ENCODE measurements around the gene NELFB.
"Not testable (repeated sequence)": the region's sequence is repeated elsewhere in the genome, so short reads cannot be mapped to it uniquely, and the experiment has no call there.

Gene NELFB

DNA sequence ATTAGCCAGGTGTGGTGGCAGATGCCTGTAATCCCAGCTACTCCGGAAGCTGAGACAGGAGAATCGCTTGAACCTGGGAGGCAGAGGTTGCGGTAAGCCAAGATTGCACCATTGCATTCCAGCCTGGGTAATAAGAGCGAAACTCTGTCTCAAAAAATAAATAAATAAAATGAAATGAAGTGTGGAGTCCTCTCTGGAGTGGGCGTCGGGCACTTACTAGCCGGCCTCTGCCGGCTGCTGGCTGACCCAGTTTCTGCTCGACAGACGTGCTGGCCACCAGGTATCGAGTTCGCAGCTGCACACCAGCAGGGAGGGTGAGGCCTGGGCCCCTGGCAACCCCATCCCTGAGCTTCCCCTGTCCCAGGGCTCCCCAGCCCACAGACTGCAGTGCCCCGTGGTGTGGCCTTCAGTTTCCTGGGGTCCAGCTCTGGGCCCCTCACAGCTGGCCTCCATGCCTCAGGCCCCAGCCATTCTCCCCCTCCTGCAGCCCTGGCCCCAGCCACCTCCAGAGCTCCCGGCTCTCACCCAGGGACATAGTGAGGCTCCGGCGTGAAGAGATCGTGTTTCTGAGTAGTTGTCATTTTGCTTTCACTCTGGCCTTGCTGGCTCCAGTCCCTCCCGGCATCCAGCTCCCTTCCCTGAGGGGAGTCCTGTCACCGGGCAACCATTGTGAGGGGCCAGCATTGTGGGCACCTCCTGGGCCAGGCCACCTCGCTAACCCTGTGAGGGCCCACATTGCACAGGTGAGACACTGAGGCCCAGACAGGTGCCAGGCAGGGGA, 7.8 kb upstream of the NELFB start:
- DNase-seq (ENCODE audit: low read depth in 1 of 2, low spot score in 1 of 2): no peak

DNA sequence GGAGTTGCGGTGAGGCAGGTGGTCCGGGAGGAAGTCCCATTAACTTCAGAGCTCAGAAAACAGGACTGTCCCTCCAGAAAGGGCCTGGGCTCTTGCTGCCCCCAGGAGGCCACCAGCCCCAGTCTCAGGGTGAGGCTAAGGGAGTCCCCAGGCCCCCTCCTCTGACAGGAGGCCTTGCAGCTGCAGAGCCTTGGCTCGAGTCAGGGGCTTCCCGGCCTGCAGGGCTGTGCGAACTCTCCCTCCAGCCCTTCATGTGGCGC, 7.3 kb upstream of the NELFB start:
- DNase-seq (ENCODE audit: low read depth in 1 of 2, low spot score in 1 of 2): no peak

DNA sequence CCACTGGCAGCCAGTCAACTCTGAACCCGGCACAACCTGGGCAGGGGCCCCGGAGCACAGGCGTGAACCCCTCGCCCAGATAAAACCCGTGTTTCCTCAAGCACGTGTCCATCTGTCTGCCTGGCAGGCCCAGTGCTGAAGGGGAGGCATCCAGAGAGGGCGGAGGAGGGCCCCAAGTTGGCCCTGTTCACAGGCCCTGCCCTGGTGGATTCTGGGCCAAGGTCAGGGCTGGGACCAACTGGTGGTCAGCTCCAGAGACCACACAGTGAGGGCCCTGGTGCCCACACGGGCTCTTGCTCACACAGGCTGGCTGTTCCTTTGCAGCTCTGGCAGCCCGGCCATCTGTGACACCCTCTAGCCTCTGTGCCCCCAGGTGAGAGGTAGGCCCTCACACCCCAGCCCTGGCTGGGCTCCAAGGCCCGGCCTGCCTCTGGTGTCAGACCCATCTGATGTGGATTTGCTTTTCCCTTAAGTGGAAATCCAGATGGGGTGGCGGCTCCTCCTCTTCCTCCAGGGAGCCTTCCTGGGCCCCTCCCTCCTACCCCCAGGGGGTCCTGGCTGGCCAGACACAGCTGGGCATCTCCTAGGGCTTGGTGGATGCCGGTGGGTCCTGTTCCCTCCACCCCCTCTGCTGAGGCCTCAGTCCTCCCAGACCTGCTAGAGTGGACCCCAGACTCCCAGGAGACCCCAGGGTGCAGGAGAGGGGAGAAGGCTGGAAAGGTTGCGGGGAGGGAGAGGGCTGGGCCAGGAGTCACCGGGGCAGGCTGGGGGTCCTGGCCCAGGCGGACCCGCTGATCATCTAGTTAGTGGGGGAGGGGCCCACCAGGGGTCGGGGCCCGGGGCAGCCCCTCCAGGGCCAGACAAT, 4.6 kb upstream of the NELFB start:
- no peak for DNase-seq (ENCODE audit: low read depth in 1 of 2, low spot score in 1 of 2)

DNA sequence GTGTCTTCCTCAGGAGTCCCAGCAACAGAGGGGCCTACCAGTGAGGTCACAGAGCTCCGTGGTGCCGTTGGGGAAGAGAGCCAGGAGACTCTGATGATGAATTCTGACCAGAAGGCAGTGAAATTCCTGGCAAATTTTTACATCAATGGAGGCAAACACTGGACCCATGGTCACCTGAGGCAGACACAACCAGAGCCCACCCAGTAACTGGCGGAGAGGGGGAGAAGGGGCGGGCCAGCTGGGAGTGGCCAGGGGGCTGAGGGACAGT, 4.0 kb upstream of the NELFB start, which contains the start of gene STPG3:
TSS of gene STPG3 (plus strand) at position 93 of the 268 bp plus-strand sequence. CDS start at position 94, 1 bp downstream.
- DNase-seq (ENCODE audit: low read depth in 1 of 2, low spot score in 1 of 2): no peak

DNA sequence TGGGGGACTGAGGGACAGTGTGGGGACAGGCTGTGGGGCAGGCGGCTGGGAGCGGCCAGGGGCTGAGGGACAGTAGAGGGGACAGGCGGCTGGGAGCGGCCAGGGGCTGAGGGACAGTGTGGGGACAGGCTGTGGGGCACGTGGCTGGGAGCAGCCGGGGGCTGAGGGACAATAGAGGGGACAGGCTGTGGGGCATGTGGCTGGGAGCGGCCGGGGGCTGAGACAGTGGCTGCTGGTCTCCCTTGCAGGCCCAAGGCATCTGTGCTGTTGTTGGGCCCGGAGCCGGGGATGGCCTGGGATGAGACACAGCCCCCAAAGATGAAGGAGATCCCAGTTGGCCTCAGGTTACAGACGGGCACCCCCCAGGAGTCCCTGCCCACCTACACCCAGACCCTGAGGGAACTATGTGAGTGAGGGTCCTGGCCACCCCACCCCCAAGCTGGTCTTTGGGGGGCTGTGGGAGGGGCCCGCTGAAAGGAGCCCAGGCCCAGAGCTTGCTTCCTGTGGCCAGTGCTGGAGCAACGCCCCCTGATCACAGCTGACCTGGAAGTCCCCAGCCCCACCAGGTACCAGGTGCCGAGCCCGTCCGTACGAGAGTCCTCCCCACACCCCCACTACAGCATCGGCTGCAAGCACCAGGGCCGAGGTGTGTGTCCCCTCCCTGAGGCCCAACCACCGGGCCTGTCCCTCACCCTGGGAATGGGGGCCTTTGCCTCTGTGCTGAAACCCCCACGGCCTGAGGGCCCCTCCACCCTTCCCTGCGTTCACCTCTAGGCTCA, 3.4 kb upstream of the NELFB start:
- DNase-seq (ENCODE audit: low read depth in 1 of 2, low spot score in 1 of 2): no peak

DNA sequence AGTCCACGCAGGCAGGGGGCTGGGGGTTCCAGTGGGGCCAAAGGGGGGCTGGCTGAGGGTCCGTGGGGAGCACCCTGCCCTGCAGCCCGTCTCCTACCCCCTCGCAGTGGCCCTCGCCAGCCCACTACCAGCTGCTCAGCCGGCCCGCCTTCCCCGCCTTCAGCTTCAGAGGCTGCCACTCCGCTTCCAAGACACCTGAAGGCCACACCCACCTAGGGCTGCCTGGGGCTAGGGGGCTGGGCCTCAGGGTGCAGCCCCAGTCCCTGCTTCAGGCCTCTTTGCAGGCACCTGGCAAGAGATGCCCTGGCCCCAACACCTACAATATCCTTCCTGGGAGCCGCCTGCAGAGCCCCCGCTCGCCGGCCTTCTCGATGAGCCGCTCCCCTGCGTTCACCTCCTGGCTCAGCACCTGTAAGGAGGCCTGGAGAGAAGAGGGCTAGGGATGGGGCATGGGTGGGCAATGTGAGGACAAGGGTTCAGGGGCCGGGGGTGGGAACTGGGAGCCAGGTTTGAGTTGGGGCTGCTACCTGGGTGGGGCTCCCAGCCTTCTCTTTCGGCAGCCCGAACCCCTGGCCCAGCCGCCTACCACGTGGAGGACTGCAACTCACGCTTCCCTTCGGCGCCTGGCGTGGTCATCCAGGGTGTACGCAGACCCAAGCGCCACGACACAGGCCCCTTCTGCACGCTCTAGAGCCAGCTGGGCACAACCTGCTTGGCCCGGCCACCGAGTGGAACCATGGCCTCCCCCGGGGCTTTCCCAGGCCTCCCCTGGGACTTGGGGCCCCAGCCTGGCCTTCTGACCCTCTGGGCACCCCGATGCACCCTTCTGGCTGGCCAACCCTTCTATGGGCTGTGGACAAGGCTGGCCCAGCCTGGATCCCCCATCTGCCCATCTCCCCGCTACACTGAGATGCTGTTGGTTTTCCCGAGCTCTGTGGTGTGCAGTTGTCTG, 2.3 kb upstream of the NELFB start:
- no peak for DNase-seq (ENCODE audit: low read depth in 1 of 2, low spot score in 1 of 2)

DNA sequence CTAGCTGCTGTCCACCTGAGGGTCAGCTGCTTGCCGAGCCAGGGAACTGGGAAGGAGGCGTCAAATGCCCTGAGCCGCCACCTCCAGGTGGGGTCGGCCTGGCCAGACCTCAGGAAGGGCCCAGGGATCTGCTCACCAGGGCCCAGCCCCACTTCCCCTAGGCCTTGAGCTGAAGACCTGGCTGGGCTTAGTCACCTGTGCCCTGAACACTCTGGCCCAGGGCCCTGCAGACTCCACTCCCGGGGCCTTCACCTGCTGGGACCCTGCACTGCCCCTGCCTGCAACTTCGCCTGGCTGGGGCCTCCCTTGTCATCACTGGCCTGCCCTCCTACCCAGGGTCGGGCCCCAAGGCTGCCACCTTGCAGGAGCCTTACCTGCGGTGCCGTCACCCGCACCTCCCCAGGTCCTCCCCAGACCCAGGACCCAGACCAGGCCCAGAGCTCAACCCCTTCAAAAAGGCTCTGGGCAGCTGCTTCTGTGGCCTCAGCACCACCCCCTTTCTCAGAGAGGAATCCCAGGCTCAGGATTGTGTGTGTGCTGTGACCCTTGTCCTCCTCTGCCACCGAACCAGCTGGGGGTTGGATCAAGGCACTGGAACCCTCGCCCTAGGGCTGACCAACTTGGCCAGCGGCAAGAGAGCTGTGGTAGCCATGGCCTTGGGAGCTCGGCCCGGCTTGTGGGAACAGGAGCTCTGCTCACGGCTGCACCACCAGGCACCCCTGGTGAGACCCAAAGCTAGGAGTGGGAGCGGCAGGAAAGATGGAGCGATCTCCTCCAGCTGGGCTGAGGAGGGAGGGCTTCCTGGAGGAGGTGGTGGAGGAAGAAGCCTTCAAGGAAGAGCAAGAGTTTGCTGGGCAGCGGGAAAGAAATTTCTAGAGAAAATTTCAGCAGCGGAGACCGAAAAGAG, 1.2 kb upstream of the NELFB start:
- no peak for DNase-seq (ENCODE audit: low read depth in 1 of 2, low spot score in 1 of 2)

DNA sequence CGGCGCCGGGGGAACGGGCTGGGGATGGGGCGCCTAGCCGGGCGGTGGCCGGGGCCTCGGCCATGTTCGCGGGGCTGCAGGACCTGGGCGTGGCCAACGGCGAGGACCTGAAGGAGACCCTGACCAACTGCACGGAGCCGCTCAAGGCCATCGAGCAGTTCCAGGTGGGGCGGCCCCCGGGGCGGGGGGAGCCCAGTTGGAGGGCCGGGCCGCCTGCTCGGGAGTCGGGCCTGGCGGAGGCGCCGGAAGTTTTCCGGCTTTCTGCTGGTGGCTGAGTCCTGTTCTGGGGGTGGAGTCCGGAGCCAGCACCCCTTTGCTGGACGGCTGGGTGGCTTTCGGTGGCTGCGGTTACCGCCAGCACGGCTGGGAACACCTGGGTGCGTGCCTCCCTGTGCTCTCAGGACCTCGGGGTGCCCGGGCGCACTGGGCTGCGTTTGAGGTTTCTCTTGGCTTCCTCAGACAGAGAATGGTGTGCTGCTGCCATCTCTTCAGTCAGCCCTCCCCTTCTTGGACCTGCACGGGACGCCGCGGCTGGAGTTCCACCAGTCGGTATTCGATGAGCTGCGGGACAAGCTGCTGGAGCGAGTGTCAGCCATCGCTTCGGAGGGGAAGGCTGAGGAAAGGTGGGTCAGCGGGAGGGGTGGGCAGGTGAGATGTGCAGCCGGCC, 454 bp downstream of the NELFB start:
- DNase-seq (ENCODE audit: low read depth in 1 of 2, low spot score in 1 of 2): no peak

DNA sequence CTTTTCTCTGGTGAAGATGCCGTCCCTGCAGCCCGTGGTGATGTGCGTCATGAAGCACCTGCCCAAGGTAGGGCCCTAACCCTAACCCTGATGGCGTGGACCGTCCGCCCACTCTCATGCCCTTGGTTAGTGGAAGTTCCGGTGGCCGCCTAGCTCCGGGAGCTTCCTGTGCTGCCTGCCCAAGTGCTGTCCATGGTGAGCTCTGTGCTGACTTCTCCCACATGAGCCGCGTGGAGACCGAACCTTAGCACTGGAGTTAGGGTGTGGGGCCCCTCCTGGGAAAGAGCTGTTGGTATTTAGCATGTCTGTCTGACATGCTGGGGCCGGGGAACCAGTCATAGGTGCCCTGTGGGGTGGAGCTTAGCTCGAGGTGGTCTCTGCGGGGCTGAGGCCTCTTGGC, 1.2 kb downstream of the NELFB start:
- no peak for DNase-seq (ENCODE audit: low read depth in 1 of 2, low spot score in 1 of 2)

DNA sequence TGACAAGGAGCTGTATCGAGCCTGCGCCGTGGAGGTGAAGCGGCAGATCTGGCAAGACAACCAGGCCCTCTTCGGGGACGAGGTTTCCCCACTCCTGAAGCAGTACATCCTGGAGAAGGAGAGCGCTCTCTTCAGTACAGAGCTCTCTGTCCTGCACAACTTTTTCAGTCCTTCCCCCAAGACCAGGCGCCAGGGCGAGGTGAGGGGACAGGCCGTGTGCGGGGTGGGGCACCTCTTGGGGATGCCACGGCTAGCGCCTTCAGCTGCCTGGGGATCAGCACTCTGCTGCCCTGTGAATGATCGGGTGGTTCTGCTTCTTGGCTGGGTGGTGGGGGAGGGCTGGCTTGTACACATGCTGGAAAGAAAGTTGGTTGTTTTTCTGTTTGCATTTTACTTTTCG, 1.7 kb downstream of the NELFB start:
- no peak for DNase-seq (ENCODE audit: low read depth in 1 of 2, low spot score in 1 of 2)

DNA sequence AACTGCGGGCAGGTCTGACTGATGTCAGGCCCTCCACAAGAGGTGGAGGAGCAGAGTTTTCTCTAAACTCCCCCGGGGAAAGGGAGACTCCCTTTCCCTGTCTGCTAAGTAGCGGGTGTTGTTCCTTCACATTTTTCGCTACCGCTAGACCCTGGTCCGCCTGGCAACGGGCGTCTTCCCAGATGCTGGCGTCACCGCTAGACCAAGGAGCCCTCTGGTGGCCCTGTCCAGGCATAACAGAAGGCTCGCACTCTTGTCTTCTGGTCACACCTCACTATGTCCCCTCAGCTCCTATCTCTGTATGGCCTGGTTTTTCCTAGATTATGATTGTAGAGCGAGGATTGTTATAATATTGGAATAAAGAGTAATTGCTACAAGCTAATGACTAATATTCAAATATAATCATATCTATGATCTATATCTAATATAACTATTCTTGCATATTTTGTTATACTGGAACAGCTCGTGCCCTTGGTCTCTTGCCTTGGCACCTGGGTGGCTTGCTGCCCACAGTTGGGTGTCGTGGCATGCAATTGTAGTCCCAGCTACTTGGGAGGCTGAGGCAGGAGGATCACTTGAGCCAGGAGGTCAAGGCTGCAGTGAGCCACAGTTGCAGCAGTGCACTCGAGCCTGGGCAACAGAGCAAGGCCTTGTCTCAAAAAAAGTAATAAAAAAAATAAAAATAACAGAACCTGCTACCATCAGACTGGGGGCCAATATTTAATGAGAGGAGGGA, 7.2 kb downstream of the NELFB start:
- DNase-seq (ENCODE audit: low read depth in 1 of 2, low spot score in 1 of 2): not testable (repeated sequence)

DNA sequence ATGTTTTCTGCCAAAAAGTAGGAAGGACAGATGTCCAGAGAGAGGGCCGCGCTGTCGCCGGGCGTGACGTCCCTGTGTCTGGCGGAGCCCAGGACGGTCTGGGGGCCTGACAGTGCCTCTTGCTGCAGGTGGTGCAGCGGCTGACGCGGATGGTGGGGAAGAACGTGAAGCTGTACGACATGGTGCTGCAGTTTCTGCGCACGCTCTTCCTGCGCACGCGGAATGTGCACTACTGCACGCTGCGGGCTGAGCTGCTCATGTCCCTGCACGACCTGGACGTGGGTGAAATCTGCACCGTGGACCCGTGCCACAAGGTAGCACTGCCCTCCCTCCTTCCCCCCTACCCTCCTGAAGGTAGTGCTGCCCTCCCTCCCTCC, 7.8 kb downstream of the NELFB start:
- DNase-seq (ENCODE audit: low read depth in 1 of 2, low spot score in 1 of 2): no peak

DNA sequence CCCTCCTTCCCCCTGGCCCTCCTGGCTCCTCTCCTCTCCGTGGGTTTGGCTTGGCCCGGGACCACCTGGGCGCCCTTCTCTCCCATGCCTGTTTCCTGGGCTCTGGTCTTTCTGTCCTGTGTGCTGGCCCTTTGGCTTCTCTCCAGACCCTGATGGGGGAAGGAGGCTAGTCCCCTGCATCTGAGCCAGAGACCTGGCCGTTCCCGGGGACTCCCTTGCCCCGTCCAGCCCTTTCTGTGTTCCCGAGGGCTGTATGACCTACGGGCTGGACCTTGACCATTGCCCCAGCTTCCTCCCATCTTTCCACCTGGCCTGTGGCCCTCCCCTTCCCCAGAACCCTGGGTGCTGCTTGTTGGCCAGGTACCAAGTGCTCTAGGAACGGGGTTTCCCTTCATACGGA, 8.4 kb downstream of the NELFB start:
- no peak for DNase-seq (ENCODE audit: low read depth in 1 of 2, low spot score in 1 of 2)

DNA sequence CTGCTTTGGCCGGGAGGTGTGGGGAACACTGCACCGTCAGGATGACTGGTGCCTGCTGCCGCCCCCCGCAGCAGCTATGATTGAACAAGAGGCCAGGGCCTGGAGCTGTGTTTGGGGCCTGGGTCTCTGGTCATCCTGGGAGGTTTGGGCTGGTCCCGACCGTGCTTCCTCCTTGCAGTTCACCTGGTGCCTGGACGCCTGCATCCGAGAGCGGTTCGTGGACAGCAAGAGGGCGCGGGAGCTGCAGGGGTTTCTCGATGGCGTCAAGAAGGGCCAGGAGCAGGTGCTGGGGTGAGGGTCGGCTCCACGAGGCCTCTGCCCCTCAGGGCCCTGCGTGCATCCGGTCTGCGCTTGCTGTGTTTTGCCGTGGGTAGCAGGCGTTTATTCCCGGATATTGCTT, 8.9 kb downstream of the NELFB start:
- DNase-seq (ENCODE audit: low read depth in 1 of 2, low spot score in 1 of 2): no peak

DNA sequence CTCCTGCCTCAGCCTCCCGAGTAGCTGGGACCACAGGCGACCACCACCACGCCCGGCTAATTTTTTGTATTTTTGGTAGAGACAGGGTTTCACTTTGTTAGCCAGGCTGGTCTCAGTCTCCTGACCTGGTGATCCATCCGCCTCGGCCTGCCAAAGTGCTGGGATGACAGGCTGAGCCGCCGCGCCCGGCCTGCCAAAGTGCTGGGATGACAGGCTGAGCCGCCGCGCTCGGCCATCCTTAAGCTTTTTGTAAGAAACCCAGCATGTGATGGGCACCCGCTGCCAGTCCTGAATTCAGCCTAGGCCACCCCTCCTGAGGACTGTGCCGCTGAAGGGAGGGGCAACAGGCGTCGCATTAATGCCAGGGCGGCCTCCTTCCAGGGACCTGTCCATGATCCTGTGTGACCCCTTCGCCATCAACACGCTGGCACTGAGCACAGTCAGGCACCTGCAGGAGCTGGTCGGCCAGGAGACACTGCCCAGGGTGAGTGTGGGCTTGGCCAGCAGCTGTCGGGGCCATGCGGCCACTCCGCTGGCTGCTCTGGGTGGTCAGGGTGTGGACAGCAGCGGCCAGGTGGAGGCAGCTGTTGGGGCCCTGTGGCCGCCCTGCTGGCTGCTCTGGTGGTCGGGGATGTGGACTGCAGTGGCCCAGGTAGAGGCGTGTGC, 10.5 kb downstream of the NELFB start:
- DNase-seq (ENCODE audit: low read depth in 1 of 2, low spot score in 1 of 2): no peak

DNA sequence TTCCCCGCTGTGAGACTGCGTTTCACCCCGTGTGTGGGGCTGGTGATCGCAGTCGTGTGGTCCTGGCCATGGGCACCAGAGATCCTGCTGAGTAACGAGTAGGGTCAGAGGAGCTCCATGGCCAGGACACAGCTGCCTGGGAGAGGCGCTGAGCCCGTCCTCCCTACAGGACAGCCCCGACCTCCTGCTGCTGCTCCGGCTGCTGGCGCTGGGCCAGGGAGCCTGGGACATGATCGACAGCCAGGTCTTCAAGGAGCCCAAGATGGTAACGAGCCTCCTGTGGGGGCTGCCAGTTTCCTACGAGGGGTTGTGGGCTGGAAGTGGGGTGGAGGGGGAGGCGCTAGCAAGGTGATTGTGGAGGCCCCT, 11.0 kb downstream of the NELFB start:
- no peak for DNase-seq (ENCODE audit: low read depth in 1 of 2, low spot score in 1 of 2)

DNA sequence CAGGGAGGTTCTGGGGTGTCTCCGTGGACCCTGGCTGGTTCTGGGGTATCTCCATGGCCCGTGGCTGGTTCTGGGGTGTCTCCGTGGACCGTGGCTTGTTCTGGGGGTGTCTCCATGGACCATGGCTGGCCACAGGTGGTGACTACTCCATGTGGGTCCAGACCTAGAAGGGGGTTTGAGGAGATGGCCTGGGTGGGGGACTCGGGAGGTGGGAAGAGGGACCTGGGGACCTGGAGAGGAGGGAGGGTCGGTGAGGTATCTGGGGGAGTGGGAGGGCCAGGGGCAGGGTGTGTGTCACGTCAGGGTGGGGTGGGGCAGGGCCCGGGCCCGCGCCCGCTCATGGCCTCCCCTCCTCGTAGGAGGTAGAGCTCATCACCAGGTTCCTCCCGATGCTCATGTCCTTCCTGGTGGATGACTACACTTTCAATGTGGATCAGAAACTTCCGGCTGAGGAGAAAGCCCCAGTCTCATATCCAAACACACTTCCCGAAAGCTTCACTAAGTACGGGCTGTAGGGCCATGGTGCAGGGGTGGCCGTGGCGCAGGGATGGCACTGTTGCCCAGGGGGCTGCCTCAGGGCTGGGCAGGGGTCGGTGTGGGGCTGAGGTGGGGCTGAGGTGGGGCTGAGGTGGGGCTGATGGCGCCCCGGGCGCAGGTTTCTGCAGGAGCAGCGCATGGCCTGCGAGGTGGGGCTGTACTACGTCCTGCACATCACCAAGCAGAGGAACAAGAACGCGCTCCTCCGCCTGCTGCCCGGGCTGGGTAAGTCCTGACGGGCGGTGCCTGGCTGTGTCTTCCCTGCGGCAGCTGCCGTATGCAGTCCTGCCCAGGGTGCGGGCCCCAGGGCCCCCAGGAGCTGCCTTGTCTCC, 11.7 kb downstream of the NELFB start:
- no peak for DNase-seq (ENCODE audit: low read depth in 1 of 2, low spot score in 1 of 2)
